NCI-H2171 (cell line): Measurements from ENCODE around the gene KXD1.
"Not testable (repeated sequence)": the region's sequence is repeated elsewhere in the genome, so short reads cannot be mapped to it uniquely, and the experiment has no call there.

Experiments
- DNase-seq: peaks from one replicate; lab custom pipeline; 2025; lab: John Stamatoyannopoulos, UW

Gene KXD1

GRCh38 chr19:18536475-18536874 lies 21.2 kb upstream of the KXD1 start:
- DNase-seq = no peak

DNA sequence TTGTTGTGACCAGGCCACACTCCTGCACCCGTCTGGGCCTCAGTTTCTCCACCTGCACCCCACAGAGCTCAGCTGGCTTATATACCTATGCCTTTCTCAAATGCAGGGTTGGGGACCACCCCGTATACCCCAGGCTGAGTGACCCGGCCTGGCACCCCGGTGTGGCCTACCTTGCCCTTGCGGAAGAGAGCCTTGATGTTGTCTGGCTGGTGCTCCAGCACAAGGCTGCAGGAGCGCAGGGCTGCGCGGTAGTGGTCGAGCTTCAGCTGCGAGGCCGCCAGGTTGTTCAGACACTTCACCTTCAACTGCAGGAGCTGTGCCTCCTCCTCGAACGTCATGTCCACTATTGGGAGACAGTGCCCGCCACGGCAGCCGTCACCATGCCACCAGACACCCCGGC lies 20.2 kb upstream of the KXD1 start:
- DNase-seq = no peak

DNA sequence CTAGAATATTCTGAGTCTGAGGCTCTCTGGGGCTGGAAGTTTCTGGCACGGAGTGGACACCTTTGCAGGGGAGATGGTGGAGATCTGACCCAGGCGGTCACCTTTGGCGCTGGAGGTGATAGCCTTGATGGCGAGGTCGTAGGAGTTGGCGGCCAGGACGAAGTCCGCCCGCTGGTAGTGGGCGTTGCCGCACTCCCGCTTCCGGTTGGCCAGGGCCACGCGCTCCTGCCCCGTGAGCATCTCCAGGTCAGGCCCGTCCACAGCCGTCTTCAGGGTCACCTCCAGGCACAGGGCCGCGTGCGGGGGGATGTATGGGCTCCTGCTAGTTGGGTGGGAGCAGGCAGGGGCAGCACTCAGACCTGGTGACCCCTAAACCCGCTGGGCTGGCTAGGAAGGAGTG lies 19.6 kb upstream of the KXD1 start:
- no peak for DNase-seq

DNA sequence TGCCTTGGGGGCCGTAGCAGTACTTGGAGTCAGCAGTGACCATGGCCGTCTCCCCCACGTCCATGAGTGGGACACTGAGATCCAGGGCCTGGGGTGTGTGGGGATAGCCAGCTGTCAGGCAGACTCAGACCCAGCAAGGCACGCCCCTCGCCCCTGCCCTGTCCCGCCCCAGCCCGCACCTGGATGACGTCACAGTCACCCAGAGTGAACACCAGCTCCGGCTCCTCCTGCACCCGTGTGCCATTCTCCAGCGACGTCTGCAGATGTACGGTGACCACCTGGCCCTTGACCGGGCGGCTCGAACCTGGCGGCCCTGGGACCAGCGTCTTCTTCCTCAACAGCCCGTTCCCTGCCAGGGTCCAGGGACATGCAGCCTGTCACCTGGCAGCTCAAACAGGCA lies 18.3 kb upstream of the KXD1 start:
- no peak for DNase-seq

GRCh38 chr19:18540200-18540599 lies 17.5 kb upstream of the KXD1 start:
- DNase-seq = not testable (repeated sequence)

DNA sequence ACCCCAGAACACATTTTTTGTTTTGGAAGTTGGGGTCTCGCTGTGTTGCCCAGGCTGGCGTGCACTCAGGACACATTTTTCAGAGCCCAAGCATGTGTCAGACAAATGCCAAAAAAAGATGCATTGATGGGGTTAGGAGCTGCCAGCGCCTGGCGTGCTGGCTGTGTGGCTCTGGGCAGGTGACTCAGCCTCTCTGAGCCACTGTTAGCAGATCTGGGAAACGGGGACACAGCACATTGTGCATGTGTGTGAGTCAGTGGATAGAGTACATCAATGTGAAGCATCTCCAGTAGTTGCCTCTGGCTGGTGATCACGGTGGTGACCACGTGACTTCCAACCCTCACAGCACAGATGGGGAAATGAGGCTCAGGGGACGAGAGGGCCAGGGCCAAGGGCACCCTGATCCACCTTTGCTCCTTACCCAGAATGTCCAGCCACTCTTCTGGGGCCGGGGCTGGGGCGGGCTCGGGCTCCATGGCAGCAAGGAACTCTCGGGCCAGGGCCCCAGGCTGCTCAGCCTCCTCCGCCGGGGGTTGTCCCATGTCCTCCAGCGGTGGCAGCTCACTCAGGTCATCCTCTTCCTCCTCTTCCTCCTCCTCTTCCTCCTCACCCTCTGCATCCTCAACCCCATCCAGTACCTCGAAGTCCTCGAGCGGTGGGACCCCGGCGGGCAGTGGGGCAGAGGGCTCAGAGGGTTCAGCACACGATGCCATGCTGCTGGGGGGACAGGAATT lies 16.2 kb upstream of the KXD1 start:
- no peak for DNase-seq

GRCh38 chr19:18541992-18542940 lies 15.4 kb upstream of the KXD1 start:
- no peak for DNase-seq

DNA sequence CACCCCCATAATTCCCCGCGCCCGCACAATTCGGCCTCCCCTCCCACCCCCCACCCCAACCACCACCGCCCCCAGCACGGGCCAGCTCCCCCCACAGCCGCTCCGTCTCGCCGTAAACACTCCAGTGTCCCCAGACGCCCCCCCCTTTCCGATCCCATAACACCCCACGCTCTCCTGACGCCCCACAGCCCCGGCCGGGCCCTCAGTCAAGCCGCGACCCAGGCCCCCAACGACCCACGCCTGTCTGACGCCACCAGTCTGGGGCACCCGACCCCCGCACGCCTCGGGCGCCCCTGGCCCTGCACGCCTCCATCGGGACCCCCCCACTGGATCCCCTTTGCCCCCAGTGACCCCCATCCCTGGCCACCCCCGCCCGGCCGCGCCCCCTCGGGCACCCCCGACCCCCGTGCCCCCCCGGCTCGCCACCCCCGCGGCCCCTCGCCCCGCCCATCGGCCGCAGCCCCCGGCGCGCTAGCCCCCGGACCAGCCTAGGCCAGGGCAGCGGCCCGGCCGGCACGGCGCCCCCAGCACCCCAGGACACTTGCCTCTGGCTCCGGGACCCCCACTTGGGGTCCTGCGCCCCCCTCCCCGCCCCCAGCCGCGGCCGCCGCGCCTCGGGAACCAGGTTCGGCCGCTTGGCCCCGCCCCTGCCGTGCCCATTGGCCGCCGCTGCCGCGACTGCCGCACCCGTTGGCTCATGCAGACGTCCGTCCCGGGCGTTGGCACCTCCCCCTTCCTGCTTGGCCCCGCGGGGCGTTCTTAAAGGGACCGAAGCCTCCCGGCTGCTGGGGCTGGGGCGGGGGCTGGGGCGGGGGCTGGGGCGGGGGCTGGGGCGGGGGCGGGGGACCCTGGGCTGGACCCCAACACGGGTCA lies 14.5 kb upstream of the KXD1 start, which contains the start of gene FKBP8:
Gene FKBP8, minus strand, starts transcription at position 633 of the 873 bp plus-strand sequence. CDS start 1,603 bp downstream, outside the sequence.
- DNase-seq = peak; percentile 89

DNA sequence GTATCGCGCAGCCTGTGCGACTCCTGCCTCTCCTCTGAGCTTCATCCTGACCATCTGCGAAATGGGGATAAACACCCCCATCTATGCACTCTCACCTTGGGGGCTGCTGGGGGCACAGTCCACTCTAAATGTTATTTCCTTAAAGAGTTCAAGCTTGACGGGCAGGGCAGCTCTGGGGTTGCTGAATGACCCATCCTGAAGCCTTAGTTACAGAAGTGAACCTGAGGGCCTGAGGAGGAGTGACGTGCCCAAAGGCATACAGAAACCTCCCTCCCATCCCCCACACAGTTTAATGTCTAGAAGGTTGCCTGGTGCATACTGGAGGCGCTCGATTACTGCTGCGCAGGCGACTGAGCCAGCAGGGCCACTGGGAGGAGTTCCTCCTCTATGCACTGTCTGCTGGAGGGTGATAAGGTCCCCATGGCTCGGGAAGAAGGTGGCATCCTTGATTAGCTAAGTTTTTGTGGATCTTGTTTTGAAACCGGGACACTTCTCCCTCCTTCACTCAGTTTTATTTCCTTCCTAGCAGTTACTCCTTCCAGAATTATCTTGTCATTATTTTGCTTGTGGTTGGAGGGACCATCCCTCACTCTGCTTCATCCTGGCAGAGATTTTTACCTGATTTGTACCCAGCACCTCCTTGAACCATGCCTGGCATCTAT lies 13.7 kb upstream of the KXD1 start:
- DNase-seq = no peak

GRCh38 chr19:18551631-18552030 lies 6.0 kb upstream of the KXD1 start:
- DNase-seq = no peak

DNA sequence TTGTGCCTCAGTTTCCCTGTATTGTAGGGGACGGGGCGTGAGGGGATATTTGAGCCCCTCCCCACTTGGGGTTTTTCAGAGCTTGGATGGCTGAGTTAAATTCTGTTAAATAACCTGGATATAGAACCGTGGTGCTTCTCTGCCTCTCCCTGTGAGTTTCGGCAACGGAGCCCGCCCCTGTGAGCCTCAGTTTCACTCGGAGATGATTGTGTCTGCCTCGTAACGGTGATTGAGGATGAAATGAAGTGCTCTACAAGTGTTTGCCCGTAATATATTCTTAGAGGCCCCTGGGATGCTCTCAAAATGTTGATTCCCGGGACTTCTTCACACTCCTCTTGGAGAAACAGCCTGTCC lies 509 bp downstream of the KXD1 start:
- no peak for DNase-seq

DNA sequence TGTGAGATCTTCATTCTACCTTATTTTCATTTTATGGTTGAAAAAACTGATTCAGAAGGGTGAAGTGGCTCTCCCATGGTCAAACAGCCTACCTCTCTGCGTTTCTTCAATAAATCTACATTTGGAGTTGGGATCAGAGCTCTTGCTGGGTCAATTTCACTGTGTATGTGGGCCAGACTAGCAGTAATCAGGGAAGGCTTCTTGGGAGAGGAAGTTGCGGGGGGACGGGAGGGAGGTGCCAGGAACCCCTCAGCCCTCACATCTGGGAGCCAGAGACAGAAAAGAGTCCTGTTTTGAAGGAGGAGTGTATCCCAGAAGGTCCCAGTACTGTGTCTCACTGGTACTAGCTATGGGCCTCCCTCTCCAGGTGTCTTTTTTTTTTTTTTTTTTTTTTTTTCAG lies 934 bp downstream of the KXD1 start:
- no peak for DNase-seq

DNA sequence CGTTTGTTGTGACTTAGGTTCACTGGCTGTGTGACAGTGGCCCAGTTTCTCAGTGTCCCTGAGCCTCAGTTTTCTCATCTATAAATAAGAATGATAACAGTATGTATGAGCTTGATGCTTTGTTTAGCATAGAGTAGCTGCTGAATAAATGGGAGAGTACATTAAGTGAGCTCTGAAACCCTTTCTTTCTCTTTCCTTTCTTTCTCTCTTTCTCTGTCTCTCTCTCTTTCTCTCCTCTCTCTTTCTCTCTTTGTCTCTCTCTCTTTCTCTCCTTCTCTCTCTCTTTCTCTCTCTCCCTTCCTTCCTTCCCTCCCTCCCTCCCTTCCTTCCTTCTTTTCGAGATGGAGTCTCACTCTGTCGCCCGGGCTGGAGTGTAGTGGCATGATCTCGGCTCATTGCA lies 2.0 kb downstream of the KXD1 start:
- no peak for DNase-seq

GRCh38 chr19:18562086-18562485 lies 4.4 kb downstream of the KXD1 start:
- no peak for DNase-seq

DNA sequence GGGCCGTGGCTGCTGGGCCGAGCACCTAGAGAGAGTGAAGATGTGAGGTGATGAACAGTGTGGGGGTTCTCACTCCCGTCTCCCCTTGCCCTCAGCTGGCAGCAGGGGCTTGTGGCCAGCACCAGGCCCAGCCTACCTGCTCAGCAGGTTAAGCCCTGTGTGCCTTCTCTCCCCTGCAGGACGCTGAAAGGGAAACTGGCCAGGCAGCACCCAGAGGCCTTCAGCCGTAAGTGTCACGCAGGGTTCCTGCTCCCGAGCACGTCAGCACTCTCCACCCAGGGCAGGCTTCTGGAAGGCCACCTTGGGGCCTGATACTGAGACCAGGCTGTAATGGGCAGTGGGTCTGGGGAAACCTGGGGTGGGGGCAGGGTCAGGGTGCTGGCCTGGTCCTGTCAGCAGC lies 9.3 kb downstream of the KXD1 start:
- DNase-seq = no peak

GRCh38 chr19:18568367-18568766 lies 10.7 kb downstream of the KXD1 start:
- no peak for DNase-seq

DNA sequence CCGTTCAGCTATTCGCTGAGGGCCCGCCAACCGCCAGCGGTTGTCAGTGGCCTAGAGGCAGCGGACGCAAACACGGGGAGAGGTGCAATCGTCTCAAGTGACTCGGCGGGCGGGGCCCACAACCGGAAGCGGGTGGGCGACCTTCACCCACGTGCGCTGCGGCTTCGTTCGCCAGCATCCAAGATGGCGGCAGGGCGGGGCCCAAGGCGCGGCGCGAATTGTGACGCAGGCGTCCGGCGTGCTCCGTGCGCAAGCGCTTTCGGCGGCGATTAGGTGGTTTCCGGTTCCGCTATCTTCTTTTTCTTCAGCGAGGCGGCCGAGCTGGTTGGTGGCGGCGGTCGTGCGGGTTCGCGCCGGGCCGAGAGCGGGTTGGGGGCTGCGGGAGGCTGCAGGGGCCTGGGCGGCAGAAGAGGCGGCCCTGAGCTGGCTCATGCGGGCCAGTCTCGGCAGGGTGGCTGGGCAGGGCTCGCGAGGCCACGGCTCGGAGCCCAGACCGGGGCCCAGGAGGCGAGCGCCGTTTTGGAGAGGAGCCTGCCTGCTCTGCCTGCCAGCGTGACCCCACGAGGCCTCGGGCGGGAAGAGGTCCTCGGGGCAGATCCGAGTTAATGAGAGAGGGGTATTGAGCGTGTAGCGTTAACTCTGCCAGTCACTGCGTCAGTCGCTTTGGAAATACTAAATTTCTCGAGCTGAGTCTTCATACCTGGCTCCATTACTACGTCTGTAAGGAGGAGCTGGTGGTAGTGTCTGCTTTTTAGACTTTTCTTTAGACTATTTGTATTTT lies 14.1 kb downstream of the KXD1 start, which contains the start of gene UBA52:
Gene UBA52, plus strand, starts transcription at position 294 of the 781 bp plus-strand sequence. CDS start 1,444 bp downstream, outside the sequence.
- peak; percentile 99 for DNase-seq

GRCh38 chr19:18574691-18575291 lies 17.1 kb downstream of the KXD1 start:
- no peak for DNase-seq

DNA sequence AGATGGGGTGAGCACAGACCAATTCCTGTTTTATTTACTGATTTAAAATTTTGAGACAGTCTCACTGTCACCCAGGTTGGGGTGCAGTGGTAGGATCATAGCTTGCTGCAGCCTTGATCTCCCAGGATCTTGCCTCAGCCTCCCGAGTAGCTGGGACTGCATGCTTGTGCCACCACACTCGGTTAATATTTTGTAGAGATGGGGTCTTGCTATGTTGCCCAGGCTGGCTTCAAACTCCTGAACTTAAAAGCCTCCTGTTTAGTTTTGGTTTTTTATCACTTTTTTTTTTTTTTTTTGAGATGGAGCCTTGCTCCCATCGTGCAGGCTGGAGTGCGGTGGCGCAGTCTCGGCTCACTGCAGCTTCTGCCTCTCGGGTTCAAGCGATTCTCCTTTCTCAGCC lies 18.7 kb downstream of the KXD1 start:
- DNase-seq = no peak

- no peak for DNase-seq
Measured at GRCh38 chr19:18577365-18577914, 19.8 kb downstream of the KXD1 start.
